A673 (cell line): ENCODE data around the gene PMEPA1.

ENCODE experiments used
- EZH2 ChIP-seq: fragments of 200-600 bp; sonication (generic); IDR thresholded peaks from 2 replicates; pipeline ENCODE4 v1.6.1; 2017; ENCODE audit warnings: borderline replicate concordance, low read depth, mild to moderate bottlenecking, mixed read lengths, antibody characterized with exemption, low read length; ENCODE audit not compliant: poor library complexity, severe bottlenecking
- TF ChIP-seq, protein P1 (sequence below): fragments of 300-800, 200-600 bp; sonication (generic); conservative IDR thresholded peaks from 2 replicates; pipeline ENCODE4 v1.5.1; 2017; ENCODE audit warnings: low read depth, mild to moderate bottlenecking, antibody characterized with exemption, low read length, moderate library complexity, mixed read lengths

DNA sequence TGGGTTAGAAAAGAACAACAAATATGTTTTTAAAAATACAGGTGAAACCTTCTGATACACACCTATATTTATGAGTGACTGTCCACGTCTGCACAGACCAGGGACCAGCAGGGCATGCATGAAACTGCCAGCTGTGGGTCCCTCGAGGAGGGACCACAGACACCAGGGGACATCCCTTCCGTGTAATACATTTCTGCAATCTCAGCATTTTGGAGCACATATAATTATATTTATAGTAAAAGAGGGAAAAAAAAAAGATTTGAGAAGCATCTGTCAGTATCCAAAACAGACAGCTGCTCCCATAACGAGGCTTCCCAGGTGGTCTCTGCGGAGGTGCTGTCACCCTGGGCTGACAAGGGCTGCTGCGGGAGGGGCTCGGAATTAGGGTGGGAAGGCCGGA is 40.2 kb downstream of the PMEPA1 start:
- TF ChIP-seq, protein P1, sequence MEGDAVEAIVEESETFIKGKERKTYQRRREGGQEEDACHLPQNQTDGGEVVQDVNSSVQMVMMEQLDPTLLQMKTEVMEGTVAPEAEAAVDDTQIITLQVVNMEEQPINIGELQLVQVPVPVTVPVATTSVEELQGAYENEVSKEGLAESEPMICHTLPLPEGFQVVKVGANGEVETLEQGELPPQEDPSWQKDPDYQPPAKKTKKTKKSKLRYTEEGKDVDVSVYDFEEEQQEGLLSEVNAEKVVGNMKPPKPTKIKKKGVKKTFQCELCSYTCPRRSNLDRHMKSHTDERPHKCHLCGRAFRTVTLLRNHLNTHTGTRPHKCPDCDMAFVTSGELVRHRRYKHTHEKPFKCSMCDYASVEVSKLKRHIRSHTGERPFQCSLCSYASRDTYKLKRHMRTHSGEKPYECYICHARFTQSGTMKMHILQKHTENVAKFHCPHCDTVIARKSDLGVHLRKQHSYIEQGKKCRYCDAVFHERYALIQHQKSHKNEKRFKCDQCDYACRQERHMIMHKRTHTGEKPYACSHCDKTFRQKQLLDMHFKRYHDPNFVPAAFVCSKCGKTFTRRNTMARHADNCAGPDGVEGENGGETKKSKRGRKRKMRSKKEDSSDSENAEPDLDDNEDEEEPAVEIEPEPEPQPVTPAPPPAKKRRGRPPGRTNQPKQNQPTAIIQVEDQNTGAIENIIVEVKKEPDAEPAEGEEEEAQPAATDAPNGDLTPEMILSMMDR, result no peak
- no peak for TF ChIP-seq EZH2
